ENCODE data around the gene IRAK2.

IRAK2 gene

DNA sequence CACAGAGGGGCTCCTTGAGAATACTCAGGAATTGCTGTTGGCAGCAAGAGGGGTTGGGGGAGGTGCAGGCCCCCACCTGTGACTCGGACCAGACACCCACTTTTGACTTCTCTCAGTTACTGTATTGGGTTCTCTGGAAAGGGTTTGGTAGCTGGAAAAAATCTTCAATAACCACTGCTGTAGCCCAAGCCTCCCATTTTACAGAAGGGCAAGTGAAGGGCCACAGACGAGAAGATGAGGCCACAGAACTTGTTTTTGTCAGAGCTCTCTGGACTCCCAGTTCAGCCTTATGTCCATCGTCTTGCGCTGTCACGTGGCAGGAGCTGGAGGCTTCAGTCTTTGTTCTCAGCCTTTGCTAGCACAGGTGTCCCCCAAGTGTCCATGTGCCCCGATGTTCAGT, 70.8 kb downstream of the IRAK2 start:
- no peaks in the 10 kb centered on the region for H3K27me3 ChIP-seq (ENCODE audit: control insufficient read depth in 1 of 2, insufficient read depth in 2 of 2, low read length in 2 of 2)
- peaks cover 8% of the 10 kb centered on the region for H3K36me3 ChIP-seq (ENCODE audit: insufficient read depth, low read length)
- H3K9ac ChIP-seq (ENCODE audit: low read length) = no peak overlapping the region
- no peaks in the 10 kb centered on the region for H3K4me1 ChIP-seq (ENCODE audit: insufficient read depth, low read length)
- H3K4me3 ChIP-seq (ENCODE audit: low read depth in 1 of 2, low read length in 2 of 2) = no peak overlapping the region
- no peak overlapping the region for H3K27ac ChIP-seq (ENCODE audit: low read depth, low read length)
- no peaks in the 10 kb centered on the region for H3K9me3 ChIP-seq (ENCODE audit: low read length)

DNA sequence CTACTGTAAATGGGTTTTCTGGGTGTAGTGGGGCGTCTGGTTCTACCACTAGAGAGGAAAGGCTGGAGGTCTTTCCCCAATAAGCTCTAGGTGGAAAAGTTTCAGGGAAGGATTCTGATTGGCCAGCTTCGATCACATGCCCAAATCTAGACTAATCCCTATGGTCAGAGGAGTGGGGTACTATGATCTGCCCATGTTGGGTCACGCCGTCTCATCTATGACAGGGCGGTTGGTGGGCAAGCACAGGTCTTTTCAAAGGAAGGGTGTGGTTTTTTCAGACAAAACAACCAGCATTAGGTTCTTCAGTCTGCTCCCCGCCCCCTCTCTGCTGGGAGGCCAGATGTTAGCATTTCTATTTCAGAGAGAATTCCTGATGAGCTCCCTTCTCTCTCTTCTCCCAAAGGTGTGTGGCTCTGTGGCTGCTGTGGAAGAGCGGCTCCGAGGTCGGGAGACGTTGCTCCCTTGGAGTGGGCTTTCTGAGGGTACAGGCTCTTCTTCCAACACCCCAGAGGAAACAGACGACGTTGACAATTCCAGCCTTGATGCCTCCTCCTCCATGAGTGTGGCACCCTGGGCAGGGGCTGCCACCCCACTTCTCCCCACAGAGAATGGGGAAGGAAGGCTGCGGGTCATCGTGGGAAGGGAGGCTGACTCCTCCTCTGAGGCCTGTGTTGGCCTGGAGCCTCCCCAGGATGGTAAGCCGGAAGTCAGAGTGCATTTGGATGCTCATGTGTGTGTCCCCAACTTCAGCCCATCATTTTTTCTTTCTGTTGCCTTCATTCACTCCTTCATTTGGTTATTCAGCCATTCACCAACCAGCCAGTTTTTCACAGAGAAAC, 73.8 kb downstream of the IRAK2 start:
- H3K9me3 ChIP-seq (ENCODE audit: low read length) = no peaks in the 10 kb centered on the region
- no peak overlapping the region for H3K9ac ChIP-seq (ENCODE audit: low read length)
- H3K36me3 ChIP-seq (ENCODE audit: insufficient read depth, low read length) = peaks cover 8% of the 10 kb centered on the region

DNA sequence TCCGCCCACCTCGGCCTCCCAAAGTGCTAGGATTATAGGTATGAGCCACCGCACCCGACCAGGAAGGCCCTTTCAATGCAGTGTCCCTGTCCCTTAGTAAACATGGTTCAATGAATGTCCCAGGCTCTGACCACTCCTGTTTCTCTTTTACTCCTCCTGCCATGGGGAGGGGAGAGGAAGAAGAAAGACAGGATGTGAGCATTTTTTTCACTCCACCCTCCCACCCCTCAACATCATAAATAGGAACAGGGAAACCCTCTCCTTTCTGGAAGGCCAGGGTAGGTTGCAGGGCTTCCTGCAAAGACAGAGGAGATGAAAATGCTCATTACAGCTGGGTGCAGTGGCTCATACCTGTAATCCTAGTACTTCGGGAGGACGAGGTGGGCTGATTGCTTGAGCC, 76.1 kb downstream of the IRAK2 start:
- Histone ChIP-seq H3K4me1 (ENCODE audit: insufficient read depth, low read length) (no peaks in the 10 kb centered on the region), H3K36me3 (ENCODE audit: insufficient read depth, low read length) (peaks cover 2% of the 10 kb centered on the region), H3K27ac (ENCODE audit: low read depth, low read length) (no peak overlapping the region), H3K9ac (ENCODE audit: low read length) (no peak overlapping the region), H3K4me3 (ENCODE audit: low read depth in 1 of 2, low read length in 2 of 2) (no peak overlapping the region), H3K27me3 (ENCODE audit: control insufficient read depth in 1 of 2, insufficient read depth in 2 of 2, low read length in 2 of 2) (no peaks in the 10 kb centered on the region), H3K9me3 (ENCODE audit: low read length) (no peaks in the 10 kb centered on the region)

More for the DNA sequence above, 73.8 kb downstream of the IRAK2 start:
- Histone ChIP-seq H3K4me1 (ENCODE audit: insufficient read depth, low read length) (no peaks in the 10 kb centered on the region), H3K4me3 (ENCODE audit: low read depth in 1 of 2, low read length in 2 of 2) (no peak overlapping the region), H3K27ac (ENCODE audit: low read depth, low read length) (no peak overlapping the region), H3K27me3 (ENCODE audit: control insufficient read depth in 1 of 2, insufficient read depth in 2 of 2, low read length in 2 of 2) (no peaks in the 10 kb centered on the region)

DNA sequence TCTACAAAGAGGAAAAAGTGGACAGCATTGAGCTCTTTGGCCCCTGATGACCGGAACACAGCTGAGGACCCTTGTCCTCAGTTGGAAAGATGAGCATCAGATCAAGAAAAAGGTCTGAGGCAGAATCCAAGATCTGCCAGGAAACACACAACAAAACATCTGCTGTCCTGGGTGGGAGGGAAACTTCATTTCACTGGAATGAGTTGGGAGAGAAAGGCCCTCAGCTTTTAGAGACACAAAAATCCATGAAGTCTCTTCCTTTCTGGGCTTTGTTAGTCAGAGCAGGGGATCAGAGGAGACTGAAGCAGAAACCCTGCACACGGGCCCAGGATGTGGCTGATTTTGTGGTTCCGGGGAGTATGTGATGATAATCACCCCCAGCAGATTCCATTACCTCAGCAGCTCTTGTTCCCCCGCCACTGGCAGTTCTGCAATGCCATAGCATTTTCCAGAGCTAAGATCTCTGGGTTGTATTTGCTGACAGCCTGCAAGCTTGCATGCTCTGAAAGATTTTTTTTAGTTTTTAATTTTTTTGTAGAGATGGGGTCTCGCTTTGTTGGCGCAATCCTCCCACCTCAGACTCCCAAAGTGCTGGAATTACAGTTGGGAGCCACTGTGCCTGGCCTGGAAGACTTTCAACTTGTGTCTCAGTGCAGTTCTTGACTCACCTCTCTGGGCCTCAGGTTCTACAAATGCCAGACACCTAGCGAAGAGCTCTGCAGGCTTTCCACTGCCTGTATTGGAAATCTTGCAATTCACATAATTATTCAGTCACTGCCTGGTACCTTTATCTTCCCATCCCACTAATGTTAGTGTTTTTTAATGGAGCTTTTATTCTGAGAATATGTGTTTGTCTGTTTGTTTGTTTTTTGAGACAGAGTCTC, 77.7 kb downstream of the IRAK2 start:
- Histone ChIP-seq H3K9ac (ENCODE audit: low read length) (no peak overlapping the region), H3K4me3 (ENCODE audit: low read depth in 1 of 2, low read length in 2 of 2) (no peak overlapping the region), H3K4me1 (ENCODE audit: insufficient read depth, low read length) (no peaks in the 10 kb centered on the region), H3K36me3 (ENCODE audit: insufficient read depth, low read length) (no peaks in the 10 kb centered on the region), H3K27ac (ENCODE audit: low read depth, low read length) (no peak overlapping the region), H3K9me3 (ENCODE audit: low read length) (no peaks in the 10 kb centered on the region), H3K27me3 (ENCODE audit: control insufficient read depth in 1 of 2, insufficient read depth in 2 of 2, low read length in 2 of 2) (no peaks in the 10 kb centered on the region)

DNA sequence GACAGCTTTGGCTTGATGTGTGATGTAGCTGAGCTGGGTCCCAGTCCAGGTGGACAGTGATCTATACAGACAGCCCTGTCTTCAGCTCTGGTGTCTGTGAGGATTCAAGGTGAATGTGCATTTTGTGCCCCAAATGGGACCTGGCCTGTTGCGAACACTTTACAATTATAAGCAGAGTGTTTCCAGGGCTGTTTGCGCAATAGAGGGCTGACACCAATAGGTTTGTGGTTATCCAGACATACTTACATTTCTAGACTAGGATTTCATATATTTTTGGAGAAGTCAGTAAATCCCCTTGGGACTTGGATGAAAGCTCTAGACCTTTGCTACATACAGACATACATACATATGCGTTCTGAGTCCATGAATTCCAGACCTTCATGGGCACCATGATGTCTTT, 79.3 kb downstream of the IRAK2 start:
- Histone ChIP-seq H3K9ac (ENCODE audit: low read length) (no peak overlapping the region), H3K27me3 (ENCODE audit: control insufficient read depth in 1 of 2, insufficient read depth in 2 of 2, low read length in 2 of 2) (no peaks in the 10 kb centered on the region), H3K36me3 (ENCODE audit: insufficient read depth, low read length) (no peaks in the 10 kb centered on the region), H3K27ac (ENCODE audit: low read depth, low read length) (no peak overlapping the region), H3K9me3 (ENCODE audit: low read length) (no peaks in the 10 kb centered on the region), H3K4me3 (ENCODE audit: low read depth in 1 of 2, low read length in 2 of 2) (no peak overlapping the region), H3K4me1 (ENCODE audit: insufficient read depth, low read length) (no peaks in the 10 kb centered on the region)

DNA sequence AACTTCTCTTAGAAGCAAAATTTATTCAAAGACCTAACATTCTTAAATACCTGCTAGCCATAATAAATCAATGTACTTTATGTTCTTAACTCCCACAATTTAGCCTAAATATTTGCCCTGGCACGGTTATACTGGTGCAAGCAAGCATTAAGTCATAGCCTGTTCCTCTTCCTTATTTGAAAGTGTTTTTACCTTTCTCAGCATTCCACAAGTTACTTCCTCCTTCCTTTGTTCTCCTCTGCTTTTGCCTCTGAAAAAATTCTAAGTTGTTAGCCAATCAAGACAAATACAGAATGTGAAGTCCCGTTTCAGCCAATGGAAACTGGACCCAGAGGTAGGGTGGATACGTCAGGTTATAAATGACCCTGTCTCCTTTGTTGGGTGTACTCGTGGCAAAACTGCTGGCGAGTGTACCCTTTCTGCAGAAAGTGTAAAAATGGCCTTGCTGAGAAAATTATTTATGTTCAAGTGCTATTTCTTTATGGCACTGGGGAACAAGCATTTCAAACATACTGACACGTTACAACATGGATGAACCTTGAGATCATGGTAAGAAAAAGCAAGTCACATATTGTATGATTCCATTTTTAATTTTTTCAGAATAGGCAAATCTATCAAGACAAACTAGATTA, 80.5 kb downstream of the IRAK2 start:
- H3K36me3 ChIP-seq (ENCODE audit: insufficient read depth, low read length) = peaks cover under 1% of the 10 kb centered on the region
- H3K9ac ChIP-seq (ENCODE audit: low read length) = no peak overlapping the region
- no peaks in the 10 kb centered on the region for H3K27me3 ChIP-seq (ENCODE audit: control insufficient read depth in 1 of 2, insufficient read depth in 2 of 2, low read length in 2 of 2)
- no peak overlapping the region for H3K27ac ChIP-seq (ENCODE audit: low read depth, low read length)
- no peaks in the 10 kb centered on the region for H3K9me3 ChIP-seq (ENCODE audit: low read length)
- H3K4me3 ChIP-seq (ENCODE audit: low read depth in 1 of 2, low read length in 2 of 2) = no peak overlapping the region
- H3K4me1 ChIP-seq (ENCODE audit: insufficient read depth, low read length) = peaks cover 9% of the 10 kb centered on the region

DNA sequence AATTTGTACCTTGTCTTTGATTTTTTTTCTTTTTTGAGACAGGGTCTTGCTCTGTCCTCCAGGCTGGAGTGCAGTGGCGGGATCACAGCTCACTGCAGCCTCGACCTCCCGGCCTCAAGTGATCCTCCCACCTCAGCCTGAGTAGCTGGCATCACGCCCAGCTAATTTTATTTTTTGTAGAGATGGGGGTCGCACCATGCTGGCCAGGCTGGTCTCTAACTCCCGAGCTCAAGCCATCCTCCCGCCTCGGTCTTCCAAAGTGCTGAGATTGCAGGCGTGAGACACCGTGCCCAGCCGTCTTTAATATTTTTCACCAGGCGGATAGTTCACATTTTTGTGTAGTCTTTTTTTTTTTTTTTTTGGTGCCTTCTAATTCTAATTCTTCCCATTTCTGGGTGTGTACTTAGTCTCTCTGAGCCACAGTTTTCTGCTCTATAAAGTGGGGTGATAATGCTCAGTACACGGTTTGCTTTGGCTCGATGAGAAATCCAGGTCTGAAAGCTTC, 83.0 kb downstream of the IRAK2 start:
- peak overlapping the region; percentile 2 to 93 for H3K4me3 ChIP-seq (ENCODE audit: low read depth in 1 of 2, low read length in 2 of 2)
- peak overlapping the region; percentile 5 for H3K27ac ChIP-seq (ENCODE audit: low read depth, low read length)
- H3K4me1 ChIP-seq (ENCODE audit: insufficient read depth, low read length) = peaks cover 19% of the 10 kb centered on the region
- no peaks in the 10 kb centered on the region for H3K9me3 ChIP-seq (ENCODE audit: low read length)
- H3K36me3 ChIP-seq (ENCODE audit: insufficient read depth, low read length) = peaks cover 10% of the 10 kb centered on the region
- H3K9ac ChIP-seq (ENCODE audit: low read length) = no peak overlapping the region
- H3K27me3 ChIP-seq (ENCODE audit: control insufficient read depth in 1 of 2, insufficient read depth in 2 of 2, low read length in 2 of 2) = no peaks in the 10 kb centered on the region

DNA sequence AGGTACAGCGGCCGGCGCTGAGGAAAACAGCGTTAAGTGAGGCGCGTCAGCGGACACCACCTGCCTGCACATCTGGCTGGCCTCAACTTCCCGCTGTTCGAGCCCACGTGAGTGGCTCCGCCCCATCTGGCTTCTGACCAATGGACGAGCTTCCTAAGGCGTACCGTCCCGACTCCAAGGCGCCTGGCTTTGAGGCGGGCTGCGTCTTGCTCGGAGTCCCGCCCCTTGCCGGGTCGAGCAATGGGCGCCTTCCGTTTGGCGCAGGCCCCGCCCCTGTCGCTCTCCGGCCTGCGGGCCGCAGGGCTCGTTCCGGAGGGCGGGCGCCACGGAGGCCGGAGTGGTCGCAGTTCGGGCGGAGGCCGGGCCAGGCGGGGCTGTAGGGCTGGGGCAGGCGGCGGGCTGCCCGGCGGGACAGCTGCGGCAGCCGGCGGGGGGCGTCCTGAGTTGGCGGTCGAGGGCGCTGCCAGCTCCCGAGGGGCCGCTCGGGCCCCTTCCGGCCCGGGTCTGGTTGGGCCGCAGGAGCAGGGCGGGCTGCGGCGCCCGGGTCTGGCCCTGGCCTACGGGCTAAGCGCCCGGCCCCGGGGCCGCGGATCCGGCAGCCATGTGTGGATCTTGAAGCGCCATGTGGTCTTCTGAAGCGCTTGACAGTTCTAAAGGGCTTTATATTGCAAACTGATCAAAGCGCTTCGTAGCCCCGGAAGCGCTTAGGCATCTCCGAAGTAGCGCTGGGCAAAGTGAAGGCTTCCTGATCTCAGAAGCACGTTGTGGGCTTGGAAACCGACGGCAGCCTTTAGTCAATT, 83.7 kb downstream of the IRAK2 start, which contains the start of gene TATDN2:
TSS of gene TATDN2 (plus strand) at position 276 of the 800 bp plus-strand sequence. CDS start 742 bp downstream, outside the sequence.
- Histone ChIP-seq H3K27me3 (ENCODE audit: control insufficient read depth in 1 of 2, insufficient read depth in 2 of 2, low read length in 2 of 2) (no peaks in the 10 kb centered on the region), H3K9me3 (ENCODE audit: low read length) (no peaks in the 10 kb centered on the region), H3K4me1 (ENCODE audit: insufficient read depth, low read length) (peaks cover 19% of the 10 kb centered on the region), H3K9ac (ENCODE audit: low read length) (peak within 1 kb of the TSS; percentile 59), H3K27ac (ENCODE audit: low read depth, low read length) (peak within 1 kb of the TSS; percentile 59), H3K4me3 (ENCODE audit: low read depth in 1 of 2, low read length in 2 of 2) (peak within 1 kb of the TSS; percentile 57 to 93), H3K36me3 (ENCODE audit: insufficient read depth, low read length) (peaks cover 12% of the 10 kb centered on the region)

DNA sequence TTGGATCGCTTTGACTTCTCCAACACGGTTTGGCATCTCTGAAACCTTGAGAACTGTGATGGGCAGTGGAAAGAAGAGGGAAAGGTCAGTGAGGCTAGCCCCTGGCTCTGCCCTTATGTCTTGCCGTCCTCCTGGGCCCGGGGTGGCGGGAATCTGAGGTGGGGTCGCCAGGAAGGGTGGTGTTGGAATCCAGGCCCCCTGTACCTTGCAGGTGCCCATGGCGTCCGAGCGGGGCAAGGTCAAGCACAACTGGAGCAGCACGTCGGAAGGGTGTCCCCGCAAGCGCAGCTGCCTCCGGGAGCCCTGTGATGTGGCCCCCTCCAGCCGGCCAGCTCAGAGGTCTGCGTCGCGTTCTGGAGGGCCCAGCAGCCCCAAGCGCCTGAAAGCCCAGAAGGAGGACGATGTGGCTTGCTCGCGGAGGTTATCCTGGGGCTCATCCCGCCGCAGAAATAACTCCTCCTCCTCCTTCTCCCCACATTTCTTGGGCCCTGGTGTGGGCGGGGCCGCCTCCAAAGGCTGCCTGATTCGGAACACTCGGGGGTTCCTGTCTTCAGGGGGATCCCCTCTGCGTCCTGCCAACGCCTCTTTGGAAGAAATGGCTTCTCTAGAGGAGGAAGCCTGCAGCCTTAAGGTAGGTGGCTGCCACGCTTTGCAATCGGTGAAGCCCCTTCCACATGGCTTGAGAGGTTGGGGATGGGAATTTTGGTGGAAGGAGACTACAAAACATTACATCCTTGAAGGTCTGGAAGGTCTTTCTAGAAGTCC, 84.4 kb downstream of the IRAK2 start:
- Histone ChIP-seq H3K9me3 (ENCODE audit: low read length) (no peaks in the 10 kb centered on the region), H3K4me3 (ENCODE audit: low read depth in 1 of 2, low read length in 2 of 2) (peak overlapping the region; percentile 57 to 93), H3K4me1 (ENCODE audit: insufficient read depth, low read length) (peaks cover 19% of the 10 kb centered on the region), H3K36me3 (ENCODE audit: insufficient read depth, low read length) (peaks cover 20% of the 10 kb centered on the region), H3K9ac (ENCODE audit: low read length) (peak overlapping the region; percentile 59), H3K27ac (ENCODE audit: low read depth, low read length) (peak overlapping the region; percentile 59), H3K27me3 (ENCODE audit: control insufficient read depth in 1 of 2, insufficient read depth in 2 of 2, low read length in 2 of 2) (no peaks in the 10 kb centered on the region)

DNA sequence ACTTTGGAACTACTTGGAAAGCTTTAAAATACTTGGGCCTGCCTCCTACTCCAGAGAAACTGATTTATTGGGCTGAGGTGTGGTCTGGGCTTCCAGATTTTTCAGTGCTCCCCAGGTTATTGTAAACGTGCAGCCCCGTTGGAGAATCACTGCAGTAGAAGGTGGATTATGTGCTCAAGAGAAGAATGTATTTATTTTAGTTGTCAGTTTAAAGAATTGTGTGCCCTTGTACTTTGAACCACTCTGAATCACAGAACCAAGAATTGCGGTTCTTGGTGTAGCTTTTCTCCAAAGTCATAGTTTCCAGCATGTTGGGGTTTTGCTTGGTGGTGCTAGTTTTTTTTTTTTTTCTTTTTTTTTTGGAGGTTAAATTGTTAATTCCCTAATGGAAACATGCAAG, 85.1 kb downstream of the IRAK2 start:
- H3K27me3 ChIP-seq (ENCODE audit: control insufficient read depth in 1 of 2, insufficient read depth in 2 of 2, low read length in 2 of 2) = no peaks in the 10 kb centered on the region
- H3K27ac ChIP-seq (ENCODE audit: low read depth, low read length) = peak overlapping the region; percentile 59
- H3K9me3 ChIP-seq (ENCODE audit: low read length) = no peaks in the 10 kb centered on the region
- peak overlapping the region; percentile 27 for H3K9ac ChIP-seq (ENCODE audit: low read length)
- H3K4me1 ChIP-seq (ENCODE audit: insufficient read depth, low read length) = peaks cover 19% of the 10 kb centered on the region
- H3K36me3 ChIP-seq (ENCODE audit: insufficient read depth, low read length) = peaks cover 21% of the 10 kb centered on the region
- H3K4me3 ChIP-seq (ENCODE audit: low read depth in 1 of 2, low read length in 2 of 2) = peak overlapping the region; percentile 57 to 93
